Measurements from ENCODE around the gene DAP. TPM values are rescaled to one million over a fixed set of nuclear protein-coding genes. Genes with fewer than 3 reads are reported as not detected.
A peak's percentile ranks its signal among the peaks of the same experiment; 100 is the strongest.

Gene DAP
- total RNA-seq, 1 experiment from 2014 or later: 47.7 TPM

- no peak for ATAC-seq
- Mint-ChIP-seq H3K36me3 (peaks cover 3% of the 10 kb centered on the region; the same call in 1 of the 2 replicates), H3K4me1 (peaks cover 53% of the 10 kb centered on the region), H3K27ac (peak overlapping the region; percentile 79), H3K27me3 (ENCODE audit: low read depth) (peaks cover 3% of the 10 kb centered on the region; the same call in 1 of the 2 replicates), H3K9me3 (no peaks in the 10 kb centered on the region; the same call in 1 of the 2 replicates), H3K4me3 (peak overlapping the region; percentile 43)
- ChIA-PET POLR2A (interaction anchor here (1.1 to 2.3 kb wide), 2 partner anchors 9 to 31 kb away, joined by 4 to 14 read pairs; no protein-coding TSS in a partner anchor), CTCF (interaction anchor here (0.6 to 2.3 kb wide), 14 partner anchors 9 to 184 kb away, joined by 3 to 44 read pairs (median 6); no protein-coding TSS in a partner anchor)
- DNase-seq (ENCODE audit: low spot score): no peak
- TF ChIP-seq, protein P1, sequence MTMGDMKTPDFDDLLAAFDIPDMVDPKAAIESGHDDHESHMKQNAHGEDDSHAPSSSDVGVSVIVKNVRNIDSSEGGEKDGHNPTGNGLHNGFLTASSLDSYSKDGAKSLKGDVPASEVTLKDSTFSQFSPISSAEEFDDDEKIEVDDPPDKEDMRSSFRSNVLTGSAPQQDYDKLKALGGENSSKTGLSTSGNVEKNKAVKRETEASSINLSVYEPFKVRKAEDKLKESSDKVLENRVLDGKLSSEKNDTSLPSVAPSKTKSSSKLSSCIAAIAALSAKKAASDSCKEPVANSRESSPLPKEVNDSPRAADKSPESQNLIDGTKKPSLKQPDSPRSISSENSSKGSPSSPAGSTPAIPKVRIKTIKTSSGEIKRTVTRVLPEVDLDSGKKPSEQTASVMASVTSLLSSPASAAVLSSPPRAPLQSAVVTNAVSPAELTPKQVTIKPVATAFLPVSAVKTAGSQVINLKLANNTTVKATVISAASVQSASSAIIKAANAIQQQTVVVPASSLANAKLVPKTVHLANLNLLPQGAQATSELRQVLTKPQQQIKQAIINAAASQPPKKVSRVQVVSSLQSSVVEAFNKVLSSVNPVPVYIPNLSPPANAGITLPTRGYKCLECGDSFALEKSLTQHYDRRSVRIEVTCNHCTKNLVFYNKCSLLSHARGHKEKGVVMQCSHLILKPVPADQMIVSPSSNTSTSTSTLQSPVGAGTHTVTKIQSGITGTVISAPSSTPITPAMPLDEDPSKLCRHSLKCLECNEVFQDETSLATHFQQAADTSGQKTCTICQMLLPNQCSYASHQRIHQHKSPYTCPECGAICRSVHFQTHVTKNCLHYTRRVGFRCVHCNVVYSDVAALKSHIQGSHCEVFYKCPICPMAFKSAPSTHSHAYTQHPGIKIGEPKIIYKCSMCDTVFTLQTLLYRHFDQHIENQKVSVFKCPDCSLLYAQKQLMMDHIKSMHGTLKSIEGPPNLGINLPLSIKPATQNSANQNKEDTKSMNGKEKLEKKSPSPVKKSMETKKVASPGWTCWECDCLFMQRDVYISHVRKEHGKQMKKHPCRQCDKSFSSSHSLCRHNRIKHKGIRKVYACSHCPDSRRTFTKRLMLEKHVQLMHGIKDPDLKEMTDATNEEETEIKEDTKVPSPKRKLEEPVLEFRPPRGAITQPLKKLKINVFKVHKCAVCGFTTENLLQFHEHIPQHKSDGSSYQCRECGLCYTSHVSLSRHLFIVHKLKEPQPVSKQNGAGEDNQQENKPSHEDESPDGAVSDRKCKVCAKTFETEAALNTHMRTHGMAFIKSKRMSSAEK (CRISPR knock-in tag; IDR thresholded peaks at IDR 0.05; ENCODE audit: borderline replicate concordance): no peak
- TF ChIP-seq GTF2I (CRISPR knock-in tag; conservative IDR thresholded peaks at IDR 0.05) (no peak), ARID4B (CRISPR knock-in tag; IDR thresholded peaks at IDR 0.05; ENCODE audit: borderline replicate concordance) (no peak), ZNF671 (CRISPR knock-in tag; IDR thresholded peaks at IDR 0.05) (no peak), SOX15 (CRISPR knock-in tag; IDR thresholded peaks at IDR 0.05) (no peak), NR2C2 (CRISPR knock-in tag; IDR thresholded peaks at IDR 0.05) (no peak), ZNF138 (CRISPR knock-in tag; conservative IDR thresholded peaks at IDR 0.05) (no peak), ZNF121 (CRISPR knock-in tag; IDR thresholded peaks at IDR 0.05) (no peak), MAX (CRISPR knock-in tag; IDR thresholded peaks at IDR 0.05) (no peak), SP1 (CRISPR knock-in tag; conservative IDR thresholded peaks at IDR 0.05) (no peak), GRHL2 (CRISPR knock-in tag; IDR thresholded peaks at IDR 0.05; ENCODE audit: insufficient replicate concordance, severe bottlenecking) (no peak), ZNF219 (CRISPR knock-in tag; IDR thresholded peaks at IDR 0.05; ENCODE audit: borderline replicate concordance) (no peak), NR1H2 (CRISPR knock-in tag; IDR thresholded peaks at IDR 0.05) (no peak), IRF2 (CRISPR knock-in tag; IDR thresholded peaks at IDR 0.05; ENCODE audit: borderline replicate concordance, low read depth) (no peak), ATF3 (CRISPR knock-in tag; conservative IDR thresholded peaks at IDR 0.05) (no peak), FOXP1 (CRISPR knock-in tag; IDR thresholded peaks at IDR 0.05; ENCODE audit: borderline replicate concordance) (no peak), ELF4 (CRISPR knock-in tag; IDR thresholded peaks at IDR 0.05; ENCODE audit: low read depth) (no peak)
- TF ChIP-seq, protein P2, sequence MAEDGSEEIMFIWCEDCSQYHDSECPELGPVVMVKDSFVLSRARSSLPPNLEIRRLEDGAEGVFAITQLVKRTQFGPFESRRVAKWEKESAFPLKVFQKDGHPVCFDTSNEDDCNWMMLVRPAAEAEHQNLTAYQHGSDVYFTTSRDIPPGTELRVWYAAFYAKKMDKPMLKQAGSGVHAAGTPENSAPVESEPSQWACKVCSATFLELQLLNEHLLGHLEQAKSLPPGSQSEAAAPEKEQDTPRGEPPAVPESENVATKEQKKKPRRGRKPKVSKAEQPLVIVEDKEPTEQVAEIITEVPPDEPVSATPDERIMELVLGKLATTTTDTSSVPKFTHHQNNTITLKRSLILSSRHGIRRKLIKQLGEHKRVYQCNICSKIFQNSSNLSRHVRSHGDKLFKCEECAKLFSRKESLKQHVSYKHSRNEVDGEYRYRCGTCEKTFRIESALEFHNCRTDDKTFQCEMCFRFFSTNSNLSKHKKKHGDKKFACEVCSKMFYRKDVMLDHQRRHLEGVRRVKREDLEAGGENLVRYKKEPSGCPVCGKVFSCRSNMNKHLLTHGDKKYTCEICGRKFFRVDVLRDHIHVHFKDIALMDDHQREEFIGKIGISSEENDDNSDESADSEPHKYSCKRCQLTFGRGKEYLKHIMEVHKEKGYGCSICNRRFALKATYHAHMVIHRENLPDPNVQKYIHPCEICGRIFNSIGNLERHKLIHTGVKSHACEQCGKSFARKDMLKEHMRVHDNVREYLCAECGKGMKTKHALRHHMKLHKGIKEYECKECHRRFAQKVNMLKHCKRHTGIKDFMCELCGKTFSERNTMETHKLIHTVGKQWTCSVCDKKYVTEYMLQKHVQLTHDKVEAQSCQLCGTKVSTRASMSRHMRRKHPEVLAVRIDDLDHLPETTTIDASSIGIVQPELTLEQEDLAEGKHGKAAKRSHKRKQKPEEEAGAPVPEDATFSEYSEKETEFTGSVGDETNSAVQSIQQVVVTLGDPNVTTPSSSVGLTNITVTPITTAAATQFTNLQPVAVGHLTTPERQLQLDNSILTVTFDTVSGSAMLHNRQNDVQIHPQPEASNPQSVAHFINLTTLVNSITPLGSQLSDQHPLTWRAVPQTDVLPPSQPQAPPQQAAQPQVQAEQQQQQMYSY (CRISPR knock-in tag; IDR thresholded peaks at IDR 0.05): no peak
Measured at GRCh38 chr5:10636363-10637142, 124.5 kb downstream of the DAP start.
